Spleen (tissue), 11 donors: Measurements from ENCODE around the gene C2CD4B. TPM values are rescaled to one million over a fixed set of nuclear protein-coding genes. Genes with fewer than 3 reads are reported as not detected.
A peak's percentile ranks its signal among the peaks of the same experiment; 100 is the strongest.

ENCODE experiments used
- DNase-seq: peaks from one replicate; pipeline ENCODE4 v3.0.0-alpha.2; 2020
- H3K27ac ChIP-seq, 8 donors: fragments of 200-600 bp; sonication (generic) in 7 of 8; 1 replicate in 4 of 8; 2 replicates in 4 of 8; pipeline versions ENCODE4 v1.5.0 to v1.8.0; 2016 to 2021; ENCODE audit warnings: inconsistent platforms in 4 of 8, mild to moderate bottlenecking in 4 of 8, moderate library complexity in 1 of 8
- H3K27me3 ChIP-seq, 7 donors: fragments of 200-600 bp; sonication (generic) in 6 of 7; replicated peaks in 1 of 7; 1 replicate in 4 of 7; 2 replicates in 3 of 7; pipeline versions ENCODE4 v1.5.0 to v1.8.0; 2016 to 2021; ENCODE audit warnings: inconsistent platforms in 3 of 7, mild to moderate bottlenecking in 1 of 7
- H3K36me3 ChIP-seq, 6 donors: fragments of 200-600 bp; sonication (generic) in 5 of 6; 1 replicate in 4 of 6; 2 replicates in 2 of 6; pipeline versions ENCODE4 v1.5.0 to v1.8.0; 2016 to 2021; ENCODE audit warnings: inconsistent platforms in 2 of 6
- H3K4me1 ChIP-seq, 6 donors: fragments of 200-600 bp; sonication (generic) in 5 of 6; 1 replicate in 3 of 6; 2 replicates in 3 of 6; pipeline versions ENCODE4 v1.5.0 to v1.8.0; 2016 to 2021; ENCODE audit warnings: inconsistent platforms in 3 of 6
- H3K4me3 ChIP-seq, 8 donors: fragments of 200-600 bp; sonication (generic) in 7 of 8; 1 replicate in 4 of 8; 2 replicates in 4 of 8; pipeline versions ENCODE4 v1.5.0 to v1.8.0; 2016 to 2021; ENCODE audit warnings: inconsistent platforms in 4 of 8, mild to moderate bottlenecking in 4 of 8, moderate library complexity in 2 of 8
- H3K9me3 ChIP-seq, 8 donors: fragments of 200-600 bp; sonication (generic) in 7 of 8; 1 replicate in 4 of 8; 2 replicates in 4 of 8; pipeline versions ENCODE4 v1.5.0 to v1.8.0; 2016 to 2021; ENCODE audit warnings: inconsistent platforms in 4 of 8
- CTCF ChIP-seq, 11 experiments: fragments of 200-600 bp in 7 of 11; fragments of 450-650 bp in 4 of 11; sonication (generic) in 4 of 11; IDR thresholded peaks in 8 of 11; conservative IDR thresholded peaks in 3 of 11; 1 replicate in 7 of 11; 2 replicates in 4 of 11; pipeline versions ENCODE4 v1.4.0 to v1.8.0; 2016 to 2021; ENCODE audit warnings: antibody characterized with exemption in 11 of 11, inconsistent platforms in 4 of 11, mild to moderate bottlenecking in 1 of 11
- POLR2A ChIP-seq, 3 donors: fragments of 450-650 bp; IDR thresholded peaks; one replicate each; pipeline ENCODE4 v1.5.1; 2017; ENCODE audit warnings: antibody characterized with exemption in 3 of 3, mild to moderate bottlenecking in 1 of 3
- POLR2AphosphoS5 ChIP-seq, 3 donors: sonication (generic); formaldehyde crosslinking; IDR thresholded peaks; one replicate each; pipeline ENCODE4 v1.5.1; 2017; ENCODE audit warnings: antibody characterized with exemption in 3 of 3
- WGBS, 5 donors: extraction: QIAGEN DNeasy Blood & Tissue Kit in 3 of 5; methylation state at CpG; one replicate each; pipeline versions ENCODE4 v1.1.5 to v1.1.7; 2013 to 2018; 5-methylcytosine and 5-hydroxymethylcytosine counted together
- intact Hi-C: fragments of 100-400 bp; cut with DNase I; formaldehyde crosslinking; loops from one replicate; pipeline ENCODE4 v1.15.0; 2023; ENCODE audit warnings: low total_unique reads
- polyA plus RNA-seq, 3 donors: library from polyadenylated mRNA; stranded (reverse); fragments of 200-250 nt; gene quantifications; one replicate each; pipeline ENCODE4 v1.2.1, GENCODE V29; 2013
- total RNA-seq, 7 donors: library from RNA; depleted of rRNA in 3 of 7; stranded (reverse); fragments of >200 nt in 3 of 7; fragmentation: NEBNext Ultra II Directional in 4 of 7; extraction: Animal tissue kit (Norgen Biotek cat#: 25700) in 4 of 7; gene quantifications; one replicate each; pipeline versions ENCODE4 v1.1.0 to v1.2.1, GENCODE V29; 2016 to 2021
- donor health status: healthy with polysubstance abuse.
- donor health status: DM: no; HTN: no; CAD: no; lungs with moderate emphysema.
- donor health status: DM: no; HTN: no; CAD: no.
- donor health status: Bipolar disorder and iron deficiency.
- donor health status: healthy.
- donor health status: DM: no; HTN: no; CAD: no.
- donor health status: DM: yes; HTN: yes; CAD: no.

C2CD4B gene
- total and polyA plus RNA-seq, 10 donors = 0.26 to 2.3 (median 0.77) TPM; not detected in 2

DNA sequence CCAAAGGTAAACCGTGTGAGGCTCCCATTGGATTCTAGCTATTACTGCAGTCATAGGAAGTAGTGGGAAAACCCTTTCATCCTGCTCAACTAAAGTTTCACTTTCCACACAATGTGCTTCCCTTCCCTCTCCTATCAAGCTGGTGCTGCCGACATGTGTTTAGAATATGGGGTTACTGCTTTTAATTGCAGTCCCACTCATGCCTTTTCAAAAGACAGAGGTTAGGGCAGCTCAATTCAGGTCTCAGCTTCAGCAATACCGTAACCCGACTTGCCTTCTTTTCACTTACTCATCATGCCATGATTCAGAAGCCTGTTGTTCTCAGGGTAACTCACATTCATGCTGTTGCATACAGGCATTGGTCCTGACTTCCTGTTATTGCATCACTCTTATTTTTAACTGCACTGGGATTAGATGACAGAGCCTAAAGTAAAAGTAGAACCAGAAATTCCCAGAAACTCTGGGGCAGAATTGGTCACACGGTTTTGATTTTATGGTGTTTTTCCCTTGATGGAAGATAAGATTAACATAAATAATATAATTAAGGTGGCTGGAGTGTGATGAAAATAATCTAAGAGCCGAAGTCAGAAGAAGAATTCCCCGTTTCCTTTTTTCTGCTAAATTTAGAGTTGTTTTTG lies 45.7 kb downstream of the C2CD4B start:
- Histone ChIP-seq H3K4me1 (peaks cover 4 to 28% (median 15%) of the 10 kb centered on the region in 6 donors), H3K9me3 (no peaks in the 10 kb centered on the region), H3K36me3 (no peaks in the 10 kb centered on the region), H3K27me3 (no peaks in the 10 kb centered on the region), H3K4me3 (peak overlapping the region in 2 of 8 donors; percentile 26 to 44), H3K27ac (peak overlapping the region in 7 of 8 donors; percentile 37 to 72 (median 65))
- 22 to 36% (median 28%) methylated on average over 7 of the region's 7 CpGs for WGBS, 5 donors
- DNase-seq = no peak
- intact Hi-C loops = no loop called here
- TF ChIP-seq POLR2AphosphoS5 (IDR thresholded peaks at IDR 0.05) = peak in 1 of 3 donors; percentile 38
- no peak for TF ChIP-seq POLR2A (IDR thresholded peaks at IDR 0.05)

GRCh38 chr15:62118520-62119226 lies 46.4 kb downstream of the C2CD4B start:
- TF ChIP-seq CTCF (IDR thresholded peaks at IDR 0.05 in 8 of 11, conservative IDR thresholded peaks at IDR 0.05 in 3 of 11) (no peak), POLR2AphosphoS5 (IDR thresholded peaks at IDR 0.05) (no peak), POLR2A (IDR thresholded peaks at IDR 0.05) (no peak)
- H3K4me3 ChIP-seq = peak overlapping the region in 2 of 8 donors; percentile 26 to 44
- DNase-seq = no peak

DNA sequence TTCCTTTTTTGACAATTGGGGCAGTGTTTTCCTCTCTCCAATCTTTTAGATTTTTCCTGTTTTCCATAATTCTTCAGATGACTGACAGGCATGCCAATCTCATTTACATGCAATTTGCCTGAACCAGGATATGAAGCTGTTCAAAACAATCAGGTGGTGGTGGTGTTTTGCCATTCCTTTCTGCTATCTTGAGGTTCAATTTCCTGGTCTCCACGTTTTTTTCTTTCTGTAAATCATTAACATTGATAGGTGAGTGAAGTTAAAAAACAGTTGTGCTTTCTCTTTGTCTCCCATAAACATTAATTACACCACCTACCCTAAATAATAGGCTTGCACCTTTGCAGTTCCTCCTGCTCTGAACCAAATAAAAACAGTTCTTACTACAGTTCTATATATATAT lies 49.2 kb downstream of the C2CD4B start:
- H3K9me3 ChIP-seq = no peaks in the 10 kb centered on the region
- intact Hi-C loops = no loop called here
- H3K4me1 ChIP-seq = peaks cover 0 to 17% (median 5%) of the 10 kb centered on the region in 6 donors
- no peak for DNase-seq
- H3K4me3 ChIP-seq = no peak overlapping the region
- H3K27me3 ChIP-seq = no peaks in the 10 kb centered on the region
- WGBS, 5 donors = 11 to 24% (median 14%) methylated on average over 1 of the region's 1 CpG
- TF ChIP-seq POLR2A (IDR thresholded peaks at IDR 0.05) = no peak
- TF ChIP-seq POLR2AphosphoS5 (IDR thresholded peaks at IDR 0.05) = no peak
- TF ChIP-seq CTCF (IDR thresholded peaks at IDR 0.05 in 8 of 11, conservative IDR thresholded peaks at IDR 0.05 in 3 of 11) = no peak
- H3K36me3 ChIP-seq = no peaks in the 10 kb centered on the region
- H3K27ac ChIP-seq = no peak overlapping the region

More at GRCh38 chr15:62118520-62119226, 46.4 kb downstream of the C2CD4B start:
- Histone ChIP-seq H3K36me3 (no peaks in the 10 kb centered on the region), H3K27ac (peak overlapping the region in 7 of 8 donors; percentile 37 to 72 (median 65)), H3K4me1 (peaks cover 0 to 21% (median 8%) of the 10 kb centered on the region in 6 donors), H3K27me3 (no peaks in the 10 kb centered on the region), H3K9me3 (no peaks in the 10 kb centered on the region)
- intact Hi-C loops = no loop called here
- WGBS, 5 donors = 75 to 87% (median 84%) methylated on average over 7 of the region's 7 CpGs

Other genes with a start within 250 kb of the C2CD4B start
- gene VPS13C, start 104.8 kb downstream of the C2CD4B start, total RNA-seq = 100 to 1,000 TPM; 128 to 194 (median 161) TPM
- gene VPS13C, start 104.8 kb downstream of the C2CD4B start, polyA plus RNA-seq = 10 to 100 TPM; 32.9 to 49.5 (median 34.7) TPM
- gene C2CD4A, start 98.3 kb downstream of the C2CD4B start, total RNA-seq = not detected
- gene C2CD4A, start 98.3 kb downstream of the C2CD4B start, polyA plus RNA-seq = under 1 TPM; 0.04 to 0.08 (median 0.06) TPM
- gene TLN2, start 225.3 kb upstream of the C2CD4B start, total RNA-seq = 10 to 100 TPM in 2 of 7 donors, 1 to 10 TPM in 5; 4.2 to 12.4 (median 7.5) TPM
- gene TLN2, start 225.3 kb upstream of the C2CD4B start, polyA plus RNA-seq = under 1 TPM; 0.52 to 0.83 (median 0.54) TPM